Right ventricle myocardium inferior (tissue), 1 donor: ENCODE results near the gene MDP1. TPM values are rescaled to one million over a fixed set of nuclear protein-coding genes. Genes with fewer than 3 reads are reported as not detected.

Source experiments
- ATAC-seq: fragments of 200-7000 bp; cut with Tn5 transposase; one replicate; pipeline ENCODE4 v1.9.1; 2020; ENCODE audit warnings: mild to moderate bottlenecking, moderate library complexity
- DNase-seq: peaks from one replicate; pipeline ENCODE4 v3.0.0; 2021; ENCODE audit errors: missing footprints
- intact Hi-C: fragments of 100-400 bp; cut with DNase I; formaldehyde crosslinking; loops from one replicate; pipeline ENCODE4 v1.11.0; 2022
- total RNA-seq: library from RNA; stranded (reverse); fragmentation: NEBNext Ultra II Directional; extraction: Animal tissue kit (Norgen Biotek cat#: 25700); gene quantifications from one replicate; pipeline ENCODE4 v1.2.1, GENCODE V29; 2021
- donor health status: DM: no; HTN: yes; CAD: no; lungs with severe emphysema.

The MDP1 gene
- total RNA-seq, 1 donor from 2014 or later, result 17.0 TPM

GRCh38 chr14:24188251-24189058 lies 27.4 kb downstream of the MDP1 start, which contains the start of gene IPO4:
Gene IPO4 (minus strand): TSS chr14:24188816. CDS start chr14:24188787, 29 bp downstream.
- DNase-seq, result peak; percentile 95
- ATAC-seq, result peak; percentile 96
- intact Hi-C loops, result loop anchor here (2.0 to 5.0 kb wide), 3 partner anchors 41 to 109 kb away; partner anchors contain the start of genes DHRS1, NOP9, PSME2 and RNF31

GRCh38 chr14:24187539-24187915 lies 28.3 kb downstream of the MDP1 start:
- ATAC-seq (no peak), DNase-seq (peak; percentile 57)
- intact Hi-C loops, result loop anchor here (5.0 kb wide), 2 partner anchors 40 to 110 kb away; partner anchors contain the start of genes DHRS1, NOP9, PSME2 and RNF31

- DNase-seq, result no peak
- no peak for ATAC-seq
- intact Hi-C loops, result loop anchor here (5.0 kb wide), 2 partner anchors 40 to 110 kb away; partner anchors contain the start of genes DHRS1, NOP9, PSME2 and RNF31
These were observed 28.9 kb downstream of the MDP1 start for GRCh38 chr14:24186831-24187538.

- ATAC-seq (no peak), DNase-seq (peak; percentile 55)
- intact Hi-C loops, result loop anchor here (5.0 kb wide), 2 partner anchors 38 to 112 kb away; partner anchors contain the start of genes DHRS1, NOP9, PSME2 and RNF31
These were observed 30.1 kb downstream of the MDP1 start for GRCh38 chr14:24185741-24186140.

DNA sequence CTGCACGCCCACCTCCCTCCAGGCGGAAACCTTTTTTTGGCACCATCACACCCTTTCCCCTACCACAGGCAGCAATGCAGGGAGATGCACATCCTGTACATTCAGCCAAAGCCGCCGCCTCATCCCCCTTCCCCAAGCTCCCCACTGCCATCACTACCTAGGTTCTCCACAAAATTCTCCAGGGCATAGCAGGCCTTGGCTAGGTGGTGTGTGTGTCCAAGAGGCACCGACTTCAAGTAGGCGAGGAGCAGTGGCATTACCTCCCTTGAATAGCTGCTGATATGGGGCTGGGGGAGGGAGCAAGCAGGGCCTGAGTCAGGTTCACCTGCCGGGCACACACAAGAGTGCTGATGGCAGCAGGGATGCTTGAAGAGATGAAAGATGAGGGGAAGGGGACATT lies 30.8 kb downstream of the MDP1 start:
- no peak for DNase-seq
- intact Hi-C loops, result loop anchor here (5.0 kb wide), 2 partner anchors 38 to 112 kb away; partner anchors contain the start of genes DHRS1, NOP9, PSME2 and RNF31
- ATAC-seq, result no peak

- ATAC-seq, result no peak
- peak; percentile 44 for DNase-seq
- intact Hi-C loops, result no loop called here
These were observed 31.5 kb downstream of the MDP1 start for GRCh38 chr14:24184104-24184970.

DNA sequence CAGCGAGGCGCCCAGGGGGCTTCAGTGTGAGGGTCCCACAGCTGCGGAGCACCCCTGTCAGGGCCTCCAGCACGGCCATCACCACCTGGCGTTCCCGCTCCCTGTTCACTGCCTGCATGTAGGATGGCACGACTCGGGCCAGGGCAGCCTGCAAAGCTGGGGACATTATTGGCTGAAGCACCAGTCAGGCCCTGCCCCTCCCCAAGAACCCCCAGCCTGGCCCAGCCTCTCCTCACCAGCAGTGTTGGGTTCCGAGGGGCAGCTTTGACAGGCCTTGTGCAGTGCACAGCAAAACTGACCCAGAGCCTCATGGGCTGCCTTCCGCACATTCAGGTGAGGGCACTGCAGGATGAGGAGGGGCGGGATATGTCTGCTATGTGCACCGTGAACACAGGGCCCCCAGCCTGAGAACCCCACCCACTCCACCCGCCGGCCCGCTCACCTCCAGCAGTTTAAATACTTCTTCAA lies 32.8 kb downstream of the MDP1 start:
- DNase-seq (no peak), ATAC-seq (no peak)
- intact Hi-C loops, result no loop called here

GRCh38 chr14:24182110-24182882 lies 33.6 kb downstream of the MDP1 start:
- ATAC-seq, result no peak
- DNase-seq, result no peak
- intact Hi-C loops, result no loop called here

DNA sequence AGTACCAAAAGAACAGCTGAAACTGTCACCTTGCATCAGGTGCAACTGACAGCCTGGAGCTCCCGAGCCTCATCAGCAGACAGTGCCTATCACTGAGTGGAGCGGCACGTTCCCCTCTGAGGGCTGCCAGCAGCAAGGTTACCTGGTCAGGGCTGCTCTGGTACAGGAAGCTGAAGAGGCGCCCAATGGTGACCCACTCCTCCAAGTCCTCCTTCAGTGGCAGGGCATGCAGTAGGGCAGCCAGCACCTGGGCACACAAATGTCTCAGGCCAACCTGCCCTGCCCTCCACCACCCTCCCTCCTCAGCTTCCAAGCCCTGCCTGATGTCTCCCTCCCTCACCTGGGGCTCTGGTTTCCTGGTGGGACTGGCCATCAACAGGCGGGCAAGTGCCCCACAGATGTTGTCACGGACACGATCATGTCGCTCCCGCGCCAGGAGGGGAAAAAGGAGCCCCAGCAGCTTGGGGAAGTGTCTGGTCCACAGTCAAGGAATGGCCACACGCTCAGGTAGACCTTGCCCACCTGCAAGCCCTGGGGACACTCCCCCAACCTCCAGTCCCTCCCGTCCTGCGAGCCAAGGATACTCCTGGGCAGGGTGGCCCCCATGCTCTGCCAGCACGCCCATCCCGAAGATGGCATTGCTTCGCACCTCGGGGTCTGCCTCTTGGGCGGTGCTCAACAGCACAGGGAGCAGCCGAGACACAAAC lies 34.3 kb downstream of the MDP1 start:
- no peak for DNase-seq
- ATAC-seq, result no peak
- intact Hi-C loops, result no loop called here

DNA sequence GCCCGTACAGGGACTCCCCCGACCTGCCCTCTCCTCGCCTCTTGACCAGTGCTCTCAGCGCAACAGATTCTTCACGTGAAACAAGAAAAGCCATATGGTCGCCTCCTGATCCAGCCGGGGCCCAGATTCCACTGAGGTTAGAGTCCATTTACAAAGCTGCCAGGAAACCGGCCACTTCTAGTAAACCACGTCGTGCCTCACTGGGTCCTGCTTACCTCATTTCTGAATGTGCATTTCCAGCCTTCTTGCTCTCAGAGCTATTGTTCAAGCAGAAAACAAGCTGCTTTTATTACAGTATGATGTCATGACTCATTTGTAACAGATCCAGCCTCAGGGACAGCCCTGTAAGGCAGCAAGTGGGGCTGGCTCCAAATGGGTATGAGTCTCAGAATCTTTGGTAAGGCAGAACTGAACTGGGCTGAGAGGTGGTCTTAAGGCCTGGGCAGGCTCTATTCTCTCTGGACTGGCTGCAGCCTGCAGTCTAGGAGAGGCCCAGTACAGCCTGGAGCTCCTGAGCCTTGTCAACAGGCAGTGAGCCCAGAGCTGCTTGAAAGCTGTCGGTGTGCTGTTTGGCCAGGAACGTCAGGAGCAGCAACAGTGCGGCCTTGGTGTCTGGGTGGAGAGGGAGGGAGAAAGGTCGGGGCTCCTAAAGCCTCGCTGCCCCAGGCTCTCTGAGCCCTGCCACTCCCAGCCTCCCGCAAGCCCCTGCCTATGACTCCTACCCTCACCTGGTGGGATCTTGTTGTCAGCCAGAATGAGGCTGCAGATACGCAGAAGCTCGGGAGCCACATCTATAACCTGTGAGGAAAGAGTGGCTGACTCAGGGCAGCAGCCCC lies 35.7 kb downstream of the MDP1 start:
- ATAC-seq, result peak; percentile 50
- intact Hi-C loops, result no loop called here
- no peak for DNase-seq

DNA sequence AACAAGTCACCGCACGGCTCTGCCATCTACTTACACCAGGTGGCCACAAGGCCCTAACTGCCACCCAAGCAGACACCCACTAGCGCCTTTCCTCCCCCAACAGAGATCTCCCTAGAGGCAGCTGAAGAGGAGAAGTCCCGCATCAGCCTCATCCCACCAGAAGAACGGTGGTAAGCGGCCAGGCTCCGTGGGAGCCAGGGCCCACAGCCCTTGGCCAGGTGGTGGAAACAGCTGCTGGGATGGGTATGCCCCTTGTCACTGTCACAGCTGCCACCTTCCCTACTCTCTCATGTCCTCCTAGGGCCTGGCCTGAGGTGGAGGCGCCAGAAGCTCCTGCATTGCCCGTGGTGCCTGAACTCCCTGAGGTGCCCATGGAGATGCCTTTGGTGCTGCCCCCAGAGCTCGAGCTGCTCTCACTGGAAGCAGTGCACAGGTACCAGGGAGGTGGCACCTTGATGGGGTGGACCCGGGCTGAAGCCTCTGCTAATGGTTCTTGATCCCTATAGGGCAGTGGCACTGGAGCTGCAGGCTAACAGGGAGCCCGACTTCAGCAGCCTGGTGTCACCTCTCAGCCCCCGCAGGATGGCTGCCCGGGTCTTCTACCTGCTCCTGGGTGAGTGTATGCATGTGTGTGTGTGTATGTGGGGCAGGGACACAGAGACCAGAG lies 36.4 kb downstream of the MDP1 start:
- DNase-seq (no peak), ATAC-seq (no peak)
- intact Hi-C loops, result no loop called here

GRCh38 chr14:24178399-24179178 lies 37.3 kb downstream of the MDP1 start:
- DNase-seq (no peak), ATAC-seq (no peak)
- intact Hi-C loops, result no loop called here

GRCh38 chr14:24177891-24178290 lies 38.0 kb downstream of the MDP1 start:
- no peak for DNase-seq
- ATAC-seq, result no peak
- intact Hi-C loops, result no loop called here

DNA sequence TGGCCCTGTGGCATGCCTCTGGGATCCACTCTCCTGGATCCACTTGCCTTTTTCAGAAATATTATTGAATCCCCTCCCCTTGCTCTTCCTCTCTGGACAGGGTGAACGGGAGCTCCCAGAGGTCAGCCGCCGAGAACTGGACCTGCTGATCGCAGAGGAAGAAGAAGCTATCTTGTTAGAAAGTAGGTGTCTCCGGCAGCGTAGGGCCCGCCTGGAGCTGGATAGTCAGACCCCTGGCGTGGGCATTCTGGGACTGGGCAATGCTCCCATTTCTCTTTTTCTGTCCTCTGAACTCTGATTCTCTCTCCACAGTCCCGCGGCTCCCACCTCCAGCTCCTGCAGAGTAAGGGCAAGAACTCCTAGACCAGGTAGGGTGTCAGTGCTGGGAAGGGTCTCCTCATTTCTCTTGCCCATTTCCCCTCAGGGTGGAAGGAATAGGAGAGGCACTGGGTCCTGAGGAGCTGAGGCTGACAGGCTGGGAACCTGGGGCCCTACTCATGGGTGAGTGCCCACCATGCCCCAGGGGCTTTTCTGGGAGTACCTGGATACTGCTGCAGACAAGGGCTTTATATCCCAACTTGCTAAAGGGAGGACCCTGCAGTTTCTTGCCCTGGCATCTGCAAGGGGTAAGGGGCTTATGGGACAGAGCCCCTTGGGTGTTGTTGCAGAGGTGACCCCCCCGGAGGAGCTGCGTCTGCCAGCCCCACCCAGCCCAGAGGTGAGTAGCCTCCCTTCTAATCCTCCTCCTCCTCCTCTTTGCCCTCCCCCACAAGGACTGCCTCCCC lies 38.6 kb downstream of the MDP1 start:
- no peak for ATAC-seq
- intact Hi-C loops, result no loop called here
- DNase-seq, result no peak

- DNase-seq, result no peak
- intact Hi-C loops, result no loop called here
- no peak for ATAC-seq
These were observed 39.3 kb downstream of the MDP1 start for GRCh38 chr14:24176599-24176998.
